Lower leg skin (tissue), 3 donors: ENCODE results near the gene OGA.

Source experiments
- CTCF ChIP-seq, 3 donors: fragments of 450-650 bp; IDR thresholded peaks; one replicate each; pipeline ENCODE4 v1.5.1; 2016; ENCODE audit warnings: antibody characterized with exemption in 3 of 3, mild to moderate bottlenecking in 3 of 3, moderate library complexity in 2 of 3
- POLR2A ChIP-seq, 2 donors: fragments of 450-650 bp; IDR thresholded peaks; one replicate each; pipeline ENCODE4 v1.6.1; 2016 to 2017; ENCODE audit warnings: antibody characterized with exemption in 2 of 2, mild to moderate bottlenecking in 1 of 2, moderate library complexity in 1 of 2

DNA sequence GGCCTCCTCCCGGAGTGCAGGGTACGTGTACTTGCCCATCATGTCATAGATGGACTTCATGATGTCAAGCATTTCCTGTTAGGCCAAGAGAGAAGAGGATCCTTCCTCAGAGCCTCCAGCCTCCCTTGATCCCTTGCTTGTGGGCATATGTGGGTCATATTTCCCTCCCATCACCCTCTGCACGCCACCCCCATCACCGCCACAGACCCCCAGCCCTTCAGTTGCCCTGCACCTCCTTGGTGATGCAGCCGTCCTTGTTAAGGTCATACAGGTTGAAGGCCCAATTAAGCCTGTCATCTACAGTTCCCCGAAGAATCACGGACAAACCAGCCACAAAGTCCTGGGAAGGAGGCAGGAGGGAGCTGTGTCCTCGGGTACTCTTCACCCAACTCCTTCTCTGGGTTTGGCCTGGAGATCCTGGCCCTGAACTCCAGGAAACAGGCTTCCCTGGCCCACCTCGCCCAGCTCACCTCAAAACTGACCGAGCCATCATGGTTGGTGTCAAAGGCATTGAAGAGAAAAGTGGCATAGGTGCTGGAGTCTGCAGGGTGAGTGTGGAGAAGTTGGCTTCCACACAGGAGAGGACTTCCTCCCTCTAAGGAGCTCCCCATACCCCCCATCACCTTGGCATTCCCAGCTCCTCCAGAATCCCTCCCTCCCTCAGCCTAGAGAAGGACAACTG lies 9.8 kb upstream of the OGA start:
- TF ChIP-seq CTCF (IDR thresholded peaks at IDR 0.05) (no peak), POLR2A (IDR thresholded peaks at IDR 0.05) (no peak)
